NOMO-1 (cell line): ENCODE results near the gene SETD1B.
A peak's percentile ranks its signal among the peaks of the same experiment; 100 is the strongest.

Experiments
- DNase-seq, 2 experiments: peaks; one replicate each; lab custom pipeline; 2025; ENCODE audit not compliant: unreplicated experiment in 2 of 2; lab: John Stamatoyannopoulos, UW

Gene SETD1B

DNA sequence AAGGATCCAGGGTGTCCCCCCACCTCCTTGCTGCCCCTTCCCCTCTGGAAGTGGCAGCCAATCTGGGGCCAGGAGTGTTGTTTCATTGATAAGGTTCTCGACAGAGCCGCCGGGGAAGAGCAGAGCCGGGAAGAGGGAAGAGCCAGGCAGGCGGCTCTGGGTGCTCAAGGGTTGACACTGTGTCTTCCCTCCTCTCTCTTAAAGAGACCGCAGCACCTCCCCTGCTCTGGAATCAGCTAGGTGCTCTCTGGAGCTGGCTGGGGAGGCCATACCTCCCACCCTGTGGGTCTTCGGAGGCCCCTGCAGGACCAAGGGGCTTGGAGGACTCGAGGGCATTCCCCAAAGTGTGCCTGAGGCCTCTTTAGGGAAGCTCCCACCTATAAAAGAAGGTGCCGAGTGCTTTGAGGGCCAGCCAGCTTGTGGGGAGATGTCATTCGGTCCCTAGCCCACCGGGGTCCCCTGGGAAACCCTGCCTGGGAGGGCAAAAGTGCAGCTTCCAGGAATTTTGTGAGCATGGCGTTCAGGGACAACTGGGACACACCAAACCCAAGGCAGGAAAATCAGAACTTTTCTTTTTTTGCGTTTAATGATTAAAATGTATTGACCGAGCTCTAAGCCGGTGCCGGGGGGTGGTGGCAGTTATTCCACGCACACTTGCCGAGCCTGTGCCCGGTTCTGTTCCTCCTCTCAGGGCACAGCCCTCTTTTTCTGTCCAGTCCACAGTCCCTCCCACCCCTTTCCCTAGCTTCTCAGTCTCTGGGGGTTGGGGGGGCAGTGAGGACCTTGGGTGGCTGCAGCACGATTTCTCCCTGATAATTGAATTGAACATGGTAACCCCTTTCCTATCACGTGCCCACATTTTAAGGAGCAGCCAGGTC lies 3.0 kb downstream of the SETD1B start:
- no peak for DNase-seq

DNA sequence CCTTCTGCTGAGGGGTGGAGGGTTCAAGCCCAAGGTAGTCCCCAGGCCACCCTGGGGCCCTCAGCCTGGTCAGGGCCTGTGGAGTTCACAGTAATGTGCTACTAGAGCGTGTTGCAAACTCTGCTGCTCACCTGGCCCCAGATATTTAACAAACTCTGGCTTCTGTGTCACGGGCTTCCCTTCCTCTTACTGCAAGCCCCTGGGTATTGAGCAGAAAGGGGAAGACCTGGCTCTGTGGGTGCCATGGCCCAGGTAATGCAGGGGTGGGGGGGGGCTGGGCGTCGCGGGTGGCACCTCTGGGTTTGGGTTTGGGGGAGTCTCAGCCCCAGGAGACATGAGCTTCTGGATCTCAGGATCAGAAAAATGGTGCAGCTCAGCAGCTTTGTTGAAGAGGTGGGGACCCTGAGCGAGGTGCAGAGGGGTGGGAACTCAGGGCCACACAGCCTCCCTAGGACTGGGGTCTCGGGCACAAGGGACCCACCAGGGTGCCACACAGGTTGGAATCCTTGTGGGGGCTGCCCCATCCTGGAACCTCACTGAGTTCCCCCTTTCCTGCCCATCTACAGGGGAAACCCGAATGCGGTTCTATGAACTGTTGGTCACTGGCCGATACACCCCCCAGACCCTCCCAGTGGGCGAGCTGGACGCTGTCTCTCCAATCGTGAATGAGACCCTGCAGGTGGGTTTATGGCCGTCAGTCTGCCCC lies 4.0 kb downstream of the SETD1B start:
- no peak for DNase-seq

DNA sequence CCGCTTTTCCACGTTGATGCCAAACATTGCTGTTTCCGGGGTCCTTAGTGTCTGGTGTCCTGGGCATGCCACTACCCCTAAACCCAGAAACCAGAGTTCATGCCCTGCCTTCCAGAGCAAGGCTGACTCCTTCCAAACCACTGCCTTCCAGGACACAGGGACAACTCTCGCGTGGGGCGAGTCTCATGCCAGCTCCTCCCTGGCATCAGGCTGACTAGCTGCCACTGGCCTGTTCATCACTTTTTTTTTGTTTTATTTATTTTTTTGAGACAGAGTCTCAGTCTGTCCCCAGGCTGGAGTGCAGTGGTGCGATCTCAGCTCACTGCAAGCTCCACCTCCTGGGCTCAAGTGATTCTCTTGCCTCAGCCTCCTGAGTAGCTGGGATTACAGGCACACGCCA lies 4.8 kb downstream of the SETD1B start:
- no peak for DNase-seq

DNA sequence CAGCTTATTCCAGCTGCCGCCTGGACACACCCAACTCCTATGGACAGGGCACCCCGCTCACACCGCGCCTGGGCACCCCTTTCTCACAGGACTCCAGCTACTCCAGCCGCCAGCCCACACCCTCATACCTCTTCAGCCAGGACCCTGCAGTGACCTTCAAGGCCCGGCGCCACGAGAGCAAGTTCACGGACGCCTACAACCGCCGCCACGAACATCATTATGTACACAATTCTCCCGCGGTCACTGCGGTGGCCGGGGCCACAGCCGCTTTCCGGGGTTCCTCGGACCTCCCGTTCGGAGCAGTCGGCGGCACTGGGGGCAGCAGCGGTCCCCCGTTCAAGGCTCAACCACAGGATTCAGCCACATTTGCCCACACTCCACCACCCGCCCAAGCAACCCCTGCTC lies 5.9 kb downstream of the SETD1B start:
- DNase-seq, result no peak

DNA sequence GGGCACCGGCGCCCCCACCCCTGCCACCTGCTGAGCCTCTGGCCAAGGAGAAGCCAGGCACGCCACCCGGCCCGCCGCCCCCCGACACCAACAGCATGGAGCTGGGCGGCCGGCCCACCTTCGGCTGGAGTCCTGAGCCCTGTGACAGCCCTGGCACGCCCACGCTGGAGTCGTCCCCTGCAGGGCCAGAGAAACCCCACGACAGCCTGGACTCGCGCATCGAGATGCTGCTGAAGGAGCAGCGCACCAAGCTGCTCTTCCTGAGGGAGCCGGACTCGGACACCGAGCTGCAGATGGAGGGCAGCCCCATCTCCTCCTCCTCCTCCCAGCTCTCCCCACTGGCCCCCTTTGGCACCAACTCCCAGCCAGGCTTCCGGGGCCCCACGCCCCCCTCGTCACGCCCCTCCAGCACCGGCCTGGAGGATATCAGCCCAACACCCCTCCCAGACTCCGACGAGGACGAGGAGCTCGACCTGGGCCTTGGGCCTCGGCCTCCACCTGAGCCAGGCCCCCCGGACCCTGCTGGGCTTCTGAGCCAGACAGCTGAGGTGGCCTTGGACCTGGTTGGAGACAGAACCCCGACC lies 6.5 kb downstream of the SETD1B start:
- DNase-seq, result no peak

DNA sequence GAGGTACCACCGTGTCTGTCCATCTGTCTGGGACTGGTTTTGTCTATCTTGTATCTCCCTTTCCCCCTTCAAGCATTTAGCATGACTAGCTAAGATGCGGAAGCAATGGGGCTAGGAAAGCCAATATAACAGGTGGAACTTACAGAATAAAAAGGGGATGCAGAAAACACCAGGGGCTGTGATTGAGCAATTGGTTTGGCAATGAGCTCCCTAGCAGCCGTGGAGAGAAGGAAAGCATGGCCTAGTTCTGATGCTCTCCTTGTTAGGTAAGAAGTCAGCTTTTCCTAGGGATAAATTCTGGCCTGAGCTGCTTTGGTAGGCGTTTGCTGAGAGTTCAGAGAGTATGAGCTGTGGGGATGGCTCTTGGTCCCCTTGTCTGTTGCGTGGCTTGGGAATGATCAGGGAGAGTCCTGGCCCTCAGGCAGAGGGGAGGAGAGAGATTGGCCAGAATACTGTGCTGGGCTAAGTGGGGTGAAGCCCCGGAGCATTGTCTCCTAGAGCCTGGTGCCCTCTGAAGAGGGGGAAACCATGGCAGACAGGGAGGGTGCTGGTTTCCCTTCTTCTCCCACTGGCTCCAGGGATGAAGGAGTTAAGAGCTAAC lies 7.1 kb downstream of the SETD1B start:
- peak in 1 of 2 experiments; percentile 32 for DNase-seq

DNA sequence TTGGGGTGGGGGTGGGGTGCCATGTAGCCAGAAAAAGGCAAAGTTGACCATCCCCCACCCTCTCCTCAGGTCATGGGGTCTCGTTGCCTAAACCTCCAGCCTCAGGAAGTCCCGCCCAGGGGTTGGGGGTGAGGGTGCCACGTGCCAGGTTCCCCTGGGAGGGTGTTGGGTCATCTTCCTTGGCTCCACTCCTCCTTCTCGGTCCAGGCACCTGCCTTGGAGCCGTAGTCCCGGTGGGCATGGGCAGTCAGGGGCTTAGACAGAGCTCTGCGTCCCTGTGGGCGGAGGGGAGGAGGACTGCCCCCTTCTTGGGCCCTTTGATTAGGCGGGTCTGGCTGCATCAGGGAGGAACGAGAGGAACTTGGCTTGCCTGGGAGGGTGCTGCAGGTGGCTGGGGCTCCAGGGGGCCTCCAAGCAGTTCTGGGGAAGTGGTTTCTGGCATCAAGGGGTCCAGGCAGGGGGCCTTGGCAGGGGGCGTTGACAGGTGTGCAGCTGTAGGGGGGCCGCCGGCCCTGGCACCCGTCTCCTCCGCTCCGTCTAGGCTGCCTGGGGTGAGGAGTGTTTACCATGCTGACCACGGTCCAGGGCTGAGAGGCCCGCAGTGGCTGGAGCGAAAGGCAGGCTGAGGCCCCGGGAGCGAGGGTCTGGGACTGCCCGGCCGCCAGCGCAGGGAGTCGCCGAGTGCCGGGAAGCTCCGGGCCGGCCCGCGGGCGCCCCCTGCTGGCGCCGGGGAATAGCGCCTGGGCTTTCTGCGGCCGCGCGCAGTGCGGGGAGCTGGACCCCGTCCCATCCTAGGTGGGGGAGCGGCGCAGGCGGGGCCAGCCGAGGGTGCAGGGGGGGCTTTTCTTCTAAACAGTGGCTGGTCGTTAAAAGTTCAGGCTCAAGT lies 7.9 kb downstream of the SETD1B start:
- peak; percentile 56 to 72 for DNase-seq

DNA sequence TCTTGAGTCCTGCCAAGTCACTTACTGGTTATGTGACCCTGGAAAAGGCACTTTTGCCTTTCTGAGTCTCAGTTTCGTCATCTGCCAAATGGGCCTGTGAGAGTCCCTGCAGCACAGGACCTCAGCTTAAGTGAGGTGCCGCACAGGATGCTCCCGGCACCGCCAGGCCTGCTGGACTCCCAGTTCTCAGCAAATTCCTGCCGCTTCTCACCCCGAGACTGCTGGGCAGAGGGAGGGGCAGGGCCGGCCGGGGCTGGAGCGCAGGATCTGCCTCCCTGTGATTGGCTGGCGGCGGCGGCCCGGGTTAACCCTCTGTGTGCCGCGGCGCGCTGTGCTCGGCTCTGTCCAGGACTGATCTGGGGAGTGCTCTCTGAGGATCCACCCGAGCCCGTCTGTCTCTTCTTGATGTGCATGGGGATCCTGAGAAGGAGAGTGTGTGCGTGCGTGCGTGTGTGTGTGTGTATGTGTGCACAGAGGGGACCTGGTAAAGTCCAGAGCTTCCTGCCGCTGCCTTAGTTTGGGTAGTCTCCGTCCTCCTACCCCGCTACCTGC lies 8.6 kb downstream of the SETD1B start:
- peak; percentile 69 to 82 for DNase-seq

DNA sequence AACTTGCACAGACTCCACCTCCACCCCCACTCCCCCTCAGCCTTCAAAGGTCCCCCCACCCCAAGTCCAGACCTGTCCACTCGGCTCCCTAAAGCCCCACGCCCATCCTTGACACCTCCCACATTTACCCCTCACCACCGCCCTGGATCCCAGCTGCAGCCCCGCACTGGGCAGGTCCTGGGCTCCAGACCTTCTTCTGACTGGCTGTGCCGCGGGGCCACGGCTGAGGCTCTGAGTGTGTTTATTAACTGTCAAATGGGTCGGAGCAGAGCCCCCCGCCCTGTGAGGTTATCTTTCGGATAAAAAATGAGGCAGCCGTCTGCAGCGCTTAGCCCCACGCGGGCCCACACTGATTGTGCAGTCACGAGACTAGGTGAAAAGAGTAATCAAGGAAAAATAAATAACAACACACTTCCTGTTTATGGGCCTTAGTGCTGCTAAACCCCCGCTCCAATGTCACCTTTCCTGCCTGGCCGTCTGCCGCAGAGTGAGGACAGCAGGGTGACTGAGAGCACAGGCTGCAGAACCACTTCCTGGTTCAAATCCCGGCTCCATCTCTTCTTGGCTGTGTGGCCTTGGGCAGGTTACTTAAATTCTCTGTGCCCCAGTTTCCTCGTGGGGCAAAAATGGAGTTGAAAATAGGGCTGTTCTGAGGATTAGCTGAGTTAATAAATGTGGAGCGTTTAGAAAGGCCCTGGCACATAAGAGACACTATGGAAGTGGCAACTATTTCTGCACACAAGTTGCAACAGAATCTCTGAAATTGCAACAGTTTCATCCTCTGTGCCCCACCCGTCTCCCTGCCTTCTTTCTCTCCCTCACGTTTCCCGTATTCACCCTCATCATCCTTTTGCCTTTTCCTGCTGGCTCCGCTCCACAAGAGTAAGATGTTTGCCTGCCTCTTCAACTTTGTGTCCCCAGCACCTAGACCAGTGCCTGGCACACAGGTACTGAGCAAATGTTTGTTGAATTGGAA lies 9.4 kb downstream of the SETD1B start:
- peak; percentile 45 to 49 for DNase-seq

DNA sequence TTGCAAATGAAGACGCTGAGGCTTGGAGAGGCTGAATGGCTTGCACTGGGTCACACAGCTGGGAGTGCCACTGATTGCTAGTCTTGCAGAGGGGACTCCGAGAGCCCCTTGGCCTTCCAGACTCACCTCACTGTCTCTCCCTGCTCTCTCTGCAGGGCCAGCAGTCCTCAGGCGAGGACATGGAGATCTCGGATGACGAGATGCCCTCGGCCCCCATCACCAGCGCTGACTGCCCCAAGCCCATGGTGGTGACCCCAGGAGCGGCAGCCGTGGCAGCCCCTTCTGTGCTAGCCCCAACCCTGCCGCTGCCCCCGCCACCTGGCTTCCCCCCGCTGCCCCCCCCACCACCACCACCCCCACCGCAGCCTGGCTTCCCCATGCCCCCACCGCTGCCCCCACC lies 10.1 kb downstream of the SETD1B start:
- DNase-seq, result no peak

DNA sequence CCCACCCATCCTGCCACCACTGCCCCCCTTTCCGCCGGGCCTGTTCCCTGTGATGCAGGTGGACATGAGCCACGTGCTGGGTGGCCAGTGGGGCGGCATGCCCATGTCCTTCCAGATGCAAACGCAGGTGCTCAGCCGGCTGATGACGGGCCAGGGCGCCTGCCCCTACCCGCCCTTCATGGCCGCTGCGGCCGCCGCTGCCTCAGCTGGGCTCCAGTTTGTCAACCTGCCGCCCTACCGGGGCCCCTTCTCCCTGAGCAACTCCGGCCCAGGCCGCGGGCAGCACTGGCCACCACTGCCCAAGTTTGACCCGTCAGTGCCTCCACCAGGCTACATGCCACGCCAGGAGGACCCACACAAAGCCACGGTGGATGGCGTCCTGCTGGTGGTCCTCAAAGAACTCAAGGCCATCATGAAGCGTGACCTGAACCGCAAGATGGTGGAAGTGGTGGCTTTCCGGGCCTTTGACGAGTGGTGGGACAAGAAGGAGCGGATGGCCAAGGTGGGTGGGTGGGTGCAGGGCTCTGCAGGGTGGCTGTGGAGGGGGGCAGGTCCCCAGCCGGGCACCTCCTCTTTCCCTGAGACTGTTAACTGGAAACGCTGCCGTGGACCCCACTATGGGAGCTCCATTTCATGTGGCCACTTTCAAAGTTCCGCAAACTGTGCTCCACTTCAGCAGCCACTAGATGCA lies 10.8 kb downstream of the SETD1B start:
- DNase-seq, result no peak

DNA sequence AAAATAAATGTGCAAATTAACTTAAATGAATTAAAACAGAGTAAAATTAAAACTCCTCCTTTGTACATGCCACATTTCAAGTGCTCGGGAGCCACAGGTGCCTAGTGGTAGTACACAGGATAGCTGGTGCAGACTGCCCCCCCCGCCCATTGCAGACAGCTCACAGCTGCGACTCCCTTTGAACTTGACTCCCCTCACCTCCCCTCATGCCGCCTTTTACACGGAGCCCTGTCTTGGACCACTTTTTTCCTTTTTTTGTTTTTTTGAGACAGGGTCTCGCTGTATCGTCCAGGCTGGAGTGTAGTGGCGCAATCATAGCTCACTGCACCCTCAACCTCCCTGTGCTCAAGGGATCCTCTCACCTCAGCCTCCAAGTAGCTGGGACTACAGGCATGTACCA lies 11.5 kb downstream of the SETD1B start:
- no peak for DNase-seq

DNA sequence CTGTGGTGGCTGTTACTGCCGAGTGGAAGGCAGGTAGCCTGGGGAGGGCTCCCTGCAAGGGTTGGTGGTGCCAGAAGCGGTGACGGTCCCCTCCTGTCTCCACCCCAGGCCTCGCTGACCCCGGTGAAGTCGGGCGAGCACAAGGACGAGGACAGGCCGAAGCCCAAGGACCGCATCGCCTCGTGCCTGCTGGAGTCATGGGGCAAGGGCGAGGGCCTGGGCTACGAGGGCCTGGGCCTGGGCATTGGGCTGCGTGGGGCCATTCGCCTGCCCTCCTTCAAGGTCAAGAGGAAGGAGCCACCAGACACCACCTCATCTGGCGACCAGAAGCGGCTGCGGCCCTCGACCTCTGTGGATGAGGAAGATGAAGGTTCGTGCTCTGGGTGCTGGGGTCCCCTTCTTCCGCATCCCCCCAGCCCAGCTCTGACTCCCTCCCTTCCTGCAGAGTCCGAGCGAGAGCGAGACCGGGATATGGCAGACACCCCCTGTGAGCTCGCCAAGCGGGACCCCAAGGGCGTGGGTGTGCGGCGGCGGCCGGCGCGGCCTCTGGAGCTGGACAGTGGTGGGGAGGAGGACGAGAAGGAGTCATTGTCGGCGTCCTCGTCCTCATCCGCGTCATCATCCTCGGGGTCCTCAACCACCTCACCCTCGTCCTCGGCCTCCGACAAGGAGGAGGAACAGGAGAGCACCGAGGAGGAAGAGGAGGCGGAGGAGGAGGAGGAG lies 13.3 kb downstream of the SETD1B start:
- no peak for DNase-seq

DNA sequence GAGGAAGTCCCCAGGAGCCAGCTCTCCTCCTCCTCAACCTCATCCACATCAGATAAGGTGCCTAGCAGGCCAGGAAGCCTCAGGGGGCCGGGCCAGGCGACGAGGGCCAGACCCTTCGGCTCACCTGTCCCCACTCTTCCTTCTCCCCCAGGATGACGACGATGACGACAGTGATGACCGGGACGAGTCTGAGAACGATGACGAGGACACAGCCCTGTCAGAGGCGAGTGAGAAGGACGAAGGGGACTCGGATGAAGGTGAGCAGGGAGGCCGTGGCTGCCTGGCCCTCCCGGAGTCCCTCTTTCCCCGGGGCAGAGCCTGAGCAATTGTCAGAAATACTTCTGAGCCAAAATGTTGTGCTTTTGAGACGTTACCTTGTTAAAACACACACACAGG lies 13.8 kb downstream of the SETD1B start:
- DNase-seq, result no peak

DNA sequence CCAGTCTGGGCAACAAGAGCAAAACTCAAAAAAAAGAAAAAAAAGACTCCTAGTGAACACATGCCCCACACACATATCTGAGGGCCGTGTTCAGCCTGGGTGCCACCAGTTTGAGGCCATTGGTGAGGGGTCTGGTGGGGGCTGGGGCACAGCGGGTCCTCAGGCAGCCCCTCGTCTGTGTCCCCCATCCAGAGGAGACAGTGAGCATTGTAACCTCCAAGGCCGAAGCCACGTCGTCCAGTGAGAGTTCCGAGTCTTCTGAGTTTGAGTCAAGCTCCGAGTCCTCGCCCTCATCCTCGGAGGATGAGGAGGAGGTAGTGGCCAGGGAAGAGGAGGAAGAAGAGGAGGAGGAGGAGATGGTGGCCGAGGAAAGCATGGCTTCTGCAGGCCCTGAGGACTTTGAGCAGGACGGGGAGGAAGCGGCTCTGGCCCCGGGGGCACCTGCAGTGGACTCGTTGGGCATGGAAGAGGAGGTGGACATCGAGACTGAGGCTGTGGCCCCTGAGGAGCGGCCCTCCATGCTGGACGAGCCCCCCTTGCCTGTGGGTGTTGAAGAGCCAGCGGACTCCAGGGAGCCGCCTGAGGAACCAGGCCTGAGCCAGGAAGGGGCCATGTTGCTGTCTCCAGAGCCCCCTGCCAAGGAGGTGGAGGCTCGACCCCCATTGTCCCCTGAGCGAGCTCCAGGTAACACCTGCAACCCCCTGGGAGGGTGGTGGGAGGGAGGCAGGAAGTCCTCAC lies 15.6 kb downstream of the SETD1B start:
- no peak for DNase-seq

DNA sequence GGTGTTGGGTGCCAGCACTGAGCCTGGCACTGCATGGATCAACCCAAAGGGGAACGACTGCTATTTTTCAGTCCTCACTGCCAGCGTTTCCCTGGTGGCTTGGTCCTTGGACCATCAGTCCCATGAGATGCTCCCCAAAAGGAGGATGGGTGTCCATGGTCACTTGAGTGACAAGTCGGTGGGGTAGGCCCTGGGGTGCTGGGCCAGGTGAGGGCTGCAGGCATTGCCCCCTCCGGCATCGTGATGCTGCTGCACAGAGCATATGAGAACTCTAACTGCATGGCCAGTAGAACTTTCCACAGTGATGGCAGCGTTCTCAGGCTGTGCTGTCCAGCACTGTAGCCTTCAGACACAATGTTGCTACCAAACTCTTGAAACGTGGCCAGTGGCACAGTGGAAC lies 16.2 kb downstream of the SETD1B start:
- DNase-seq, result no peak
